ENCODE data around the gene ZNF555.

DNA sequence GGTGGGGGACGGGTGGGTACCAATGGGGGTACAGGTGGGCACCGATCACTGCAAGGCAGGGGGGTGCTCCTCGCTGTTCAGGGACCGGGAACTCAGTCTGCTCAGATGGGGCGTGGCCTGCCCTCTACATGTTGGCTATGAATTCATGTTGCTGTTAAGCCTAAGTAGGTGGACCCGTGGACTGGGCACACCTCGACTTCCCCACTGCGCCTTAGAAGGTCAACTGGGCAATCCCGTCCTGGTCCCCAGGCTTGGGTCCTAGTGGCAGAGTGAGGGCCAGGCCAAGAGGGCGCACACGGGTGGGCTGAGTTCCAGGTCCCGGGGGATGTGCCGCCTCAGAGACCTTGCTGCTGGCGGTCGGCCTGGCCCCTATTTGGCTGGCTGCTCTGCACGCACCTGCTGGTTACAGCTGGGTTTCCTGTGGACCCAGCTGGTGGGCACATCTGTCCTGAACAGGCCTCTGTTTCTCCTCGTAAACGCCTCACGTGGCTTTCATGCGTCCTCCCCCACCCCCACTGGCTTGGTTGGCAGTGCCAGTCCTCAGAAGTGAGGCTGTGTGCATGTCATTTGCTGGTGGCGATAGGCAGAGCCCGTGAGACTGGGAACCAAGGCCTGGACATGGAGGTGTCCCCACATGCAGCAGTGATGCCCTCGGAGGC lies 35.2 kb upstream of the ZNF555 start:
- TF ChIP-seq, protein P1, sequence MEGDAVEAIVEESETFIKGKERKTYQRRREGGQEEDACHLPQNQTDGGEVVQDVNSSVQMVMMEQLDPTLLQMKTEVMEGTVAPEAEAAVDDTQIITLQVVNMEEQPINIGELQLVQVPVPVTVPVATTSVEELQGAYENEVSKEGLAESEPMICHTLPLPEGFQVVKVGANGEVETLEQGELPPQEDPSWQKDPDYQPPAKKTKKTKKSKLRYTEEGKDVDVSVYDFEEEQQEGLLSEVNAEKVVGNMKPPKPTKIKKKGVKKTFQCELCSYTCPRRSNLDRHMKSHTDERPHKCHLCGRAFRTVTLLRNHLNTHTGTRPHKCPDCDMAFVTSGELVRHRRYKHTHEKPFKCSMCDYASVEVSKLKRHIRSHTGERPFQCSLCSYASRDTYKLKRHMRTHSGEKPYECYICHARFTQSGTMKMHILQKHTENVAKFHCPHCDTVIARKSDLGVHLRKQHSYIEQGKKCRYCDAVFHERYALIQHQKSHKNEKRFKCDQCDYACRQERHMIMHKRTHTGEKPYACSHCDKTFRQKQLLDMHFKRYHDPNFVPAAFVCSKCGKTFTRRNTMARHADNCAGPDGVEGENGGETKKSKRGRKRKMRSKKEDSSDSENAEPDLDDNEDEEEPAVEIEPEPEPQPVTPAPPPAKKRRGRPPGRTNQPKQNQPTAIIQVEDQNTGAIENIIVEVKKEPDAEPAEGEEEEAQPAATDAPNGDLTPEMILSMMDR (IDR thresholded peaks at IDR 0.05 in 8 of 11, conservative IDR thresholded peaks at IDR 0.05 in 3 of 11), result no peak
- no peak for TF ChIP-seq POLR2AphosphoS5 (IDR thresholded peaks at IDR 0.05)
